ENCODE data around the gene COL2A1. TPM values are rescaled to one million over a fixed set of nuclear protein-coding genes. Genes with fewer than 3 reads are reported as not detected.

Gene COL2A1
- total RNA-seq, 1 experiment from 2014 or later = 1.4 TPM

DNA sequence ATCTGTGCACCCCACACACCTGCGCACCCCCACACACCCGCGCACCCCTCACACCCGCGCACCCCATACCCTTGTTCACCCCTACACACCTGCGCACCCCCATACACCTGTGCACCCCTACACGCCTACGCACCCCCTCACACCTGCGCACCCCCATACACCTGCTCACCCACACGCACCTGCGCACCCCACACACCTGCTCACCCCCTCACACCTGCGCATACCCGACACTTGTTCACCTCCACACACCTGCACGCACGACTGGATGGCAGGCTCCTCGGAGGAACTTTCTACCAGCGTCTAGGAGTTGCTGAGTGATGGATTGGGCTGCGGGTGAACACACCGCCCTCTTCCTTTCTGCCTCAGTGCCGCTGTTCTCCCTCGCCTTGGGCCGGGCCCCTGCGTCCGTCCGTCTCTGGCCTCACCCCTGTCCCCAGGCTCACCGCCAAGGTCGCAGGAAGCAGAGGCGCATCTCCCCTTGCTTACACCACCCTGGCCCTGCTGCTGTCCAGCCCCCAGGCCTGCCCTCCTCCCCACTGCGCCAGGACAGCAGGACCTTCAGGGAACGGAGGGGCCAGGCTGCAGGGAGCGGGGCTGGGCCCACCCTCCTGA, 61.6 kb downstream of the COL2A1 start:
- ATAC-seq = no peak
- no peak for DNase-seq (ENCODE audit: low read depth, low spot score)
- CTCF ChIA-PET = no interaction called here
- no peak for TF ChIP-seq TCF7L2 (IDR thresholded peaks at IDR 0.05; ENCODE audit: low read depth, low read length)
- no peak for TF ChIP-seq POLR2AphosphoS5 (IDR thresholded peaks at IDR 0.05; ENCODE audit: low read depth, low read length)
- TF ChIP-seq, protein P1, sequence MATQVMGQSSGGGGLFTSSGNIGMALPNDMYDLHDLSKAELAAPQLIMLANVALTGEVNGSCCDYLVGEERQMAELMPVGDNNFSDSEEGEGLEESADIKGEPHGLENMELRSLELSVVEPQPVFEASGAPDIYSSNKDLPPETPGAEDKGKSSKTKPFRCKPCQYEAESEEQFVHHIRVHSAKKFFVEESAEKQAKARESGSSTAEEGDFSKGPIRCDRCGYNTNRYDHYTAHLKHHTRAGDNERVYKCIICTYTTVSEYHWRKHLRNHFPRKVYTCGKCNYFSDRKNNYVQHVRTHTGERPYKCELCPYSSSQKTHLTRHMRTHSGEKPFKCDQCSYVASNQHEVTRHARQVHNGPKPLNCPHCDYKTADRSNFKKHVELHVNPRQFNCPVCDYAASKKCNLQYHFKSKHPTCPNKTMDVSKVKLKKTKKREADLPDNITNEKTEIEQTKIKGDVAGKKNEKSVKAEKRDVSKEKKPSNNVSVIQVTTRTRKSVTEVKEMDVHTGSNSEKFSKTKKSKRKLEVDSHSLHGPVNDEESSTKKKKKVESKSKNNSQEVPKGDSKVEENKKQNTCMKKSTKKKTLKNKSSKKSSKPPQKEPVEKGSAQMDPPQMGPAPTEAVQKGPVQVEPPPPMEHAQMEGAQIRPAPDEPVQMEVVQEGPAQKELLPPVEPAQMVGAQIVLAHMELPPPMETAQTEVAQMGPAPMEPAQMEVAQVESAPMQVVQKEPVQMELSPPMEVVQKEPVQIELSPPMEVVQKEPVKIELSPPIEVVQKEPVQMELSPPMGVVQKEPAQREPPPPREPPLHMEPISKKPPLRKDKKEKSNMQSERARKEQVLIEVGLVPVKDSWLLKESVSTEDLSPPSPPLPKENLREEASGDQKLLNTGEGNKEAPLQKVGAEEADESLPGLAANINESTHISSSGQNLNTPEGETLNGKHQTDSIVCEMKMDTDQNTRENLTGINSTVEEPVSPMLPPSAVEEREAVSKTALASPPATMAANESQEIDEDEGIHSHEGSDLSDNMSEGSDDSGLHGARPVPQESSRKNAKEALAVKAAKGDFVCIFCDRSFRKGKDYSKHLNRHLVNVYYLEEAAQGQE (IDR thresholded peaks at IDR 0.05; ENCODE audit: insufficient read depth in 1 of 2, low read depth in 2 of 2, low read length in 1 of 2) = no peak
- TF ChIP-seq, protein P2, sequence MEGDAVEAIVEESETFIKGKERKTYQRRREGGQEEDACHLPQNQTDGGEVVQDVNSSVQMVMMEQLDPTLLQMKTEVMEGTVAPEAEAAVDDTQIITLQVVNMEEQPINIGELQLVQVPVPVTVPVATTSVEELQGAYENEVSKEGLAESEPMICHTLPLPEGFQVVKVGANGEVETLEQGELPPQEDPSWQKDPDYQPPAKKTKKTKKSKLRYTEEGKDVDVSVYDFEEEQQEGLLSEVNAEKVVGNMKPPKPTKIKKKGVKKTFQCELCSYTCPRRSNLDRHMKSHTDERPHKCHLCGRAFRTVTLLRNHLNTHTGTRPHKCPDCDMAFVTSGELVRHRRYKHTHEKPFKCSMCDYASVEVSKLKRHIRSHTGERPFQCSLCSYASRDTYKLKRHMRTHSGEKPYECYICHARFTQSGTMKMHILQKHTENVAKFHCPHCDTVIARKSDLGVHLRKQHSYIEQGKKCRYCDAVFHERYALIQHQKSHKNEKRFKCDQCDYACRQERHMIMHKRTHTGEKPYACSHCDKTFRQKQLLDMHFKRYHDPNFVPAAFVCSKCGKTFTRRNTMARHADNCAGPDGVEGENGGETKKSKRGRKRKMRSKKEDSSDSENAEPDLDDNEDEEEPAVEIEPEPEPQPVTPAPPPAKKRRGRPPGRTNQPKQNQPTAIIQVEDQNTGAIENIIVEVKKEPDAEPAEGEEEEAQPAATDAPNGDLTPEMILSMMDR (IDR thresholded peaks at IDR 0.05) = no peak; the same call in 1 of the 2 replicates
- TF ChIP-seq SIN3A (IDR thresholded peaks at IDR 0.05; ENCODE audit: borderline replicate concordance, insufficient read depth, low read depth, low read length) = no peak
- POLR2A ChIA-PET = no interaction called here
- no peaks in the 10 kb centered on the region for H3K27me3 ChIP-seq (ENCODE audit: control insufficient read depth, insufficient read depth, low read length)
- H3K27ac ChIP-seq (ENCODE audit: low read length) = no peak overlapping the region
- H3K4me3 ChIP-seq (ENCODE audit: low read depth in 2 of 2, low read length in 2 of 2) = no peak overlapping the region
- no peaks in the 10 kb centered on the region for H3K36me3 ChIP-seq (ENCODE audit: control insufficient read depth, insufficient read depth, low read length)
- H3K9me3 ChIP-seq (ENCODE audit: control insufficient read depth, insufficient read depth, low read depth, low read length) = no peaks in the 10 kb centered on the region
- no peaks in the 10 kb centered on the region; the same call in 1 of the 2 replicates for H3K4me1 ChIP-seq (ENCODE audit: control insufficient read depth, insufficient read depth, low read length)
- intact Hi-C loops (cut with micrococcal nuclease; ENCODE audit: unreplicated experiment) (no loop called here), in situ Hi-C loops (cut with HindIII; ENCODE audit: low pct_unique_long_range_greater_than_20kb, low sequenced_read_pairs) (no loop called here)
- BruUV-seq (replicated peaks) = no TSS peak

DNA sequence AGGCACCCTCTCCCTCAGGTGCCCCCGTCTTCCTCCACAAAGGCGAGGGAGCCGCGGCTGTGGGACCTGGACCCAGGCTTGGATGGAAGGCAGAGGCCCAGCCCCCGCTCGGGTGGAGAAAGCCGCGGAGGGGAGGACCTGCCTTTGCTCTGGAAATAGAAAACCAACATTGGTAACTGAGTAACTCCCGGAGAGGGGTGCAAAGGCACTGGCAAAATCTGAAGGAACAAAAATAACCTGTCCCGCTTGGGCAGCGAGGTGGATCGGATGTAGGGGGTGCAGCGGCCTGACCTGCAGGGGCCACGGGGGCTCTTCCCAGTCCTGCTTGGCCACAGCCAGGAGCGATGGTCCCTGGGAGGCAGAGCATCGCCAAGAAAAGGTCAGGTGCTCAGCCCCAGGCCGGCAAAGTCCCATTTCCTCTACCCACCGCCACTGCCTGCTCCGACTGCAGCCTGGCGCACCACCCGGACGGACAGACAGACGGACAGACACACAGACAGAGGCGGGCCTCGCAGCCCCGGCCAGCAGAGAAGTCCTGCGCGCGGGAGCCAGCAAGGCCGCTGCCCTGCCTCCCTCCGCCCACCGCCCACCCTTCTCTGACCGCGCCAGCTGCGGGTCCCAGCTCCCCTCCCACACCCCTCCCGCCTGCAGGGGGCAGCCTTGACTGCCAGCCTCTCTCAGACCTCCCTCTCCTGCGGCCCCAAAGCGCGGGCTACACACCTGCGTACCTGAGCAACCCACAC, 62.2 kb downstream of the COL2A1 start:
- H3K4me1 ChIP-seq (ENCODE audit: control insufficient read depth, insufficient read depth, low read length) = no peaks in the 10 kb centered on the region; the same call in 1 of the 2 replicates
- CTCF ChIA-PET = no interaction called here

More for the DNA sequence above, 62.2 kb downstream of the COL2A1 start:
- ATAC-seq = peak; percentile 44; the same call in 1 of the 2 replicates
- TF ChIP-seq TCF7L2 (IDR thresholded peaks at IDR 0.05; ENCODE audit: low read depth, low read length) = no peak
- TF ChIP-seq, protein P1 (IDR thresholded peaks at IDR 0.05; ENCODE audit: insufficient read depth in 1 of 2, low read depth in 2 of 2, low read length in 1 of 2) = no peak
- TF ChIP-seq POLR2AphosphoS5 (IDR thresholded peaks at IDR 0.05; ENCODE audit: low read depth, low read length) = no peak
- TF ChIP-seq, protein P2 (IDR thresholded peaks at IDR 0.05) = no peak; the same call in 1 of the 2 replicates
- TF ChIP-seq SIN3A (IDR thresholded peaks at IDR 0.05; ENCODE audit: borderline replicate concordance, insufficient read depth, low read depth, low read length) = no peak
- POLR2A ChIA-PET = no interaction called here
- in situ Hi-C loops (cut with HindIII; ENCODE audit: low pct_unique_long_range_greater_than_20kb, low sequenced_read_pairs) (no loop called here), intact Hi-C loops (cut with micrococcal nuclease; ENCODE audit: unreplicated experiment) (no loop called here)
- Histone ChIP-seq H3K27me3 (ENCODE audit: control insufficient read depth, insufficient read depth, low read length) (no peaks in the 10 kb centered on the region), H3K4me3 (ENCODE audit: low read depth in 2 of 2, low read length in 2 of 2) (no peak overlapping the region), H3K36me3 (ENCODE audit: control insufficient read depth, insufficient read depth, low read length) (no peaks in the 10 kb centered on the region), H3K27ac (ENCODE audit: low read length) (no peak overlapping the region), H3K9me3 (ENCODE audit: control insufficient read depth, insufficient read depth, low read depth, low read length) (no peaks in the 10 kb centered on the region)
- no peak for DNase-seq (ENCODE audit: low read depth, low spot score)
- BruUV-seq (replicated peaks) = no TSS peak
